Gastrocnemius medialis (tissue), 4 donors: ENCODE data around the gene FGF4.

Experiments
- CTCF ChIP-seq, 5 experiments: fragments of 450-650 bp in 3 of 5; fragments of 200-600 bp in 2 of 5; sonication (generic) in 2 of 5; IDR thresholded peaks in 4 of 5; conservative IDR thresholded peaks in 1 of 5; 1 replicate in 4 of 5; 2 replicates in 1 of 5; pipeline ENCODE4 v1.5.1; 2016 to 2019; ENCODE audit warnings: antibody characterized with exemption in 5 of 5, mild to moderate bottlenecking in 3 of 5, moderate library complexity in 3 of 5
- POLR2A ChIP-seq, 2 donors: fragments of 450-650 bp; IDR thresholded peaks; one replicate each; pipeline ENCODE4 v1.6.1; 2017; ENCODE audit warnings: antibody characterized with exemption in 2 of 2, mild to moderate bottlenecking in 2 of 2, moderate library complexity in 2 of 2

- TF ChIP-seq CTCF (IDR thresholded peaks at IDR 0.05 in 4 of 5, conservative IDR thresholded peaks at IDR 0.05 in 1 of 5) = no peak
- no peak for TF ChIP-seq POLR2A (IDR thresholded peaks at IDR 0.05)
Observed at GRCh38 chr11:69731110-69731509, 44.0 kb downstream of the FGF4 start.
